SK-N-SH treated with all-trans-retinoic acid at 6 μM for 48 hours (cell line): ENCODE results near the gene ZAP70.

Source experiments
- ARNTL ChIP-seq: fragments of 450-650 bp; formaldehyde crosslinking; IDR thresholded peaks from 2 replicates; pipeline ENCODE4 v1.5.0; 2020; ENCODE audit warnings: low read depth, mild to moderate bottlenecking, moderate library complexity, borderline replicate concordance
- PATZ1 ChIP-seq: fragments of 250-450 bp; sonication (Bioruptor Pico); IDR thresholded peaks from 2 replicates; pipeline ENCODE4 v1.8.0; 2020; ENCODE audit warnings: mild to moderate bottlenecking, moderate library complexity, borderline replicate concordance
- PPARA ChIP-seq: fragments of 250-450 bp; sonication (Bioruptor Pico); IDR thresholded peaks from 2 replicates; pipeline ENCODE4 v1.5.0; 2020; ENCODE audit warnings: mild to moderate bottlenecking, borderline replicate concordance
- ZC3H10 ChIP-seq: fragments of 250-450 bp; sonication (Bioruptor Pico); IDR thresholded peaks from 2 replicates; pipeline ENCODE4 v1.5.1; 2021; ENCODE audit warnings: mild to moderate bottlenecking, moderate library complexity
- ZFP30 ChIP-seq: fragments of 450-650 bp; formaldehyde crosslinking; IDR thresholded peaks from 2 replicates; pipeline ENCODE4 v1.5.0; 2022; ENCODE audit warnings: mild to moderate bottlenecking, moderate library complexity

- no peak for TF ChIP-seq PPARA (CRISPR knock-in tag)
- no peak for TF ChIP-seq ZFP30 (CRISPR knock-in tag)
- TF ChIP-seq ARNTL (CRISPR knock-in tag) = no peak
- TF ChIP-seq PATZ1 = no peak
- TF ChIP-seq ZC3H10 (CRISPR knock-in tag) = no peak
Measured at GRCh38 chr2:97763176-97763845, 49.9 kb downstream of the ZAP70 start.
